Measurements from ENCODE around the gene GSTM5. TPM values are rescaled to one million over a fixed set of nuclear protein-coding genes. Genes with fewer than 3 reads are reported as not detected.
"Not testable (repeated sequence)": the region's sequence is repeated elsewhere in the genome, so short reads cannot be mapped to it uniquely, and the experiment has no call there.

The GSTM5 gene
- total RNA-seq: 0.23 TPM in 1 of 2 replicates, not detected in the other
- long read RNA-seq: 0 reads

- H3K27me3 Mint-ChIP-seq (ENCODE audit: low read depth); DNase-seq (ENCODE audit: low read depth, low spot score); H3K36me3 Mint-ChIP-seq (ENCODE audit: low read depth); H3K4me3 Mint-ChIP-seq; H3K4me1 Mint-ChIP-seq; H3K27ac Mint-ChIP-seq (ENCODE audit: unreplicated experiment): not testable (repeated sequence)
- H3K9me3 Mint-ChIP-seq: peaks cover 11% of the 10 kb centered on the region
These were observed at the start of gene GSTM5 for GRCh38 chr1:109711593-109712320. Gene GSTM5 (plus strand): TSS chr1:109712251. CDS start chr1:109712313, 62 bp downstream.

- no peak overlapping the region for H3K27ac Mint-ChIP-seq (ENCODE audit: unreplicated experiment)
- H3K36me3 Mint-ChIP-seq (ENCODE audit: low read depth): peaks cover 5% of the 10 kb centered on the region
- H3K4me3 Mint-ChIP-seq: no peak overlapping the region
- H3K27me3 Mint-ChIP-seq (ENCODE audit: low read depth): no peaks in the 10 kb centered on the region
- H3K4me1 Mint-ChIP-seq: peaks cover 10% of the 10 kb centered on the region
- no peaks in the 10 kb centered on the region for H3K9me3 Mint-ChIP-seq
- no peak for TF ChIP-seq CTCF (conservative IDR thresholded peaks at IDR 0.05)
- no peak for DNase-seq (ENCODE audit: low read depth, low spot score)
These were observed 47.4 kb upstream of the GSTM5 start for GRCh38 chr1:109664671-109665070.

GRCh38 chr1:109667452-109668122 lies 44.5 kb upstream of the GSTM5 start, which contains the start of gene GSTM2:
Gene GSTM2 (plus strand): TSS chr1:109668057. CDS start chr1:109668116, 59 bp downstream.
- H3K27ac Mint-ChIP-seq (ENCODE audit: unreplicated experiment): peak within 1 kb of the TSS; percentile 71
- peak; percentile 79 for DNase-seq (ENCODE audit: low read depth, low spot score)
- no peaks in the 10 kb centered on the region for H3K27me3 Mint-ChIP-seq (ENCODE audit: low read depth)
- H3K4me1 Mint-ChIP-seq: peaks cover 12% of the 10 kb centered on the region
- H3K4me3 Mint-ChIP-seq: peak within 1 kb of the TSS; percentile 86
- no peak for TF ChIP-seq CTCF (conservative IDR thresholded peaks at IDR 0.05)
- H3K36me3 Mint-ChIP-seq (ENCODE audit: low read depth): peaks cover 5% of the 10 kb centered on the region
- no peaks in the 10 kb centered on the region for H3K9me3 Mint-ChIP-seq

- H3K4me1 Mint-ChIP-seq: peaks cover 12% of the 10 kb centered on the region
- H3K9me3 Mint-ChIP-seq: no peaks in the 10 kb centered on the region
- H3K27ac Mint-ChIP-seq (ENCODE audit: unreplicated experiment): no peak overlapping the region
- no peak for DNase-seq (ENCODE audit: low read depth, low spot score)
- H3K36me3 Mint-ChIP-seq (ENCODE audit: low read depth): peaks cover 5% of the 10 kb centered on the region
- no peak for TF ChIP-seq CTCF (conservative IDR thresholded peaks at IDR 0.05)
- peak overlapping the region; percentile 86 for H3K4me3 Mint-ChIP-seq
- no peaks in the 10 kb centered on the region for H3K27me3 Mint-ChIP-seq (ENCODE audit: low read depth)
These were observed 43.8 kb upstream of the GSTM5 start for GRCh38 chr1:109668123-109668775.

- H3K9me3 Mint-ChIP-seq: no peaks in the 10 kb centered on the region
- H3K4me3 Mint-ChIP-seq: peak overlapping the region; percentile 72
- TF ChIP-seq CTCF (conservative IDR thresholded peaks at IDR 0.05): no peak
- H3K27ac Mint-ChIP-seq (ENCODE audit: unreplicated experiment): peak overlapping the region; percentile 67
- peaks cover 5% of the 10 kb centered on the region for H3K36me3 Mint-ChIP-seq (ENCODE audit: low read depth)
- no peaks in the 10 kb centered on the region for H3K27me3 Mint-ChIP-seq (ENCODE audit: low read depth)
- no peak for DNase-seq (ENCODE audit: low read depth, low spot score)
- H3K4me1 Mint-ChIP-seq: peaks cover 12% of the 10 kb centered on the region
These were observed 42.7 kb upstream of the GSTM5 start for GRCh38 chr1:109669246-109669948.

- peak overlapping the region; percentile 72 for H3K4me3 Mint-ChIP-seq
- not testable (repeated sequence) for DNase-seq (ENCODE audit: low read depth, low spot score); H3K27me3 Mint-ChIP-seq (ENCODE audit: low read depth); H3K36me3 Mint-ChIP-seq (ENCODE audit: low read depth); H3K9me3 Mint-ChIP-seq
- H3K27ac Mint-ChIP-seq (ENCODE audit: unreplicated experiment): peak overlapping the region; percentile 67
- peaks cover 12% of the 10 kb centered on the region for H3K4me1 Mint-ChIP-seq
These were observed 42.1 kb upstream of the GSTM5 start for GRCh38 chr1:109669949-109670302.

All from neural crest cell (in vitro differentiated cells).